T follicular helper cell (primary cell): Measurements from ENCODE around the gene UTP3.
"Not testable (repeated sequence)": the region's sequence is repeated elsewhere in the genome, so short reads cannot be mapped to it uniquely, and the experiment has no call there.

Experiments used
- DNase-seq: peaks from one replicate; pipeline ENCODE4 v3.0.0-alpha.2; 2020; ENCODE audit warnings: low read depth

UTP3 gene

GRCh38 chr4:70682142-70682541 lies 6.2 kb upstream of the UTP3 start:
- DNase-seq: not testable (repeated sequence)

- DNase-seq: no peak
These were observed 940 bp upstream of the UTP3 start for GRCh38 chr4:70687392-70687791.

- DNase-seq: no peak
These were observed 481 bp downstream of the UTP3 start for GRCh38 chr4:70688795-70689231.

- no peak for DNase-seq
These were observed 3.3 kb downstream of the UTP3 start for GRCh38 chr4:70691661-70692060.

GRCh38 chr4:70694633-70695032 lies 6.3 kb downstream of the UTP3 start:
- not testable (repeated sequence) for DNase-seq

GRCh38 chr4:70698435-70698834 lies 10.1 kb downstream of the UTP3 start:
- not testable (repeated sequence) for DNase-seq

- DNase-seq: no peak
These were observed 12.4 kb downstream of the UTP3 start for GRCh38 chr4:70700712-70701111.

- no peak for DNase-seq
These were observed 12.9 kb downstream of the UTP3 start for GRCh38 chr4:70701271-70701670.

- not testable (repeated sequence) for DNase-seq
These were observed 14.3 kb downstream of the UTP3 start for GRCh38 chr4:70702592-70702991.

GRCh38 chr4:70703619-70704214 lies 15.4 kb downstream of the UTP3 start:
- DNase-seq: no peak

- DNase-seq: peak; percentile 46
These were observed 16.0 kb downstream of the UTP3 start for GRCh38 chr4:70704215-70704930.

- DNase-seq: peak; percentile 16
These were observed 16.5 kb downstream of the UTP3 start for GRCh38 chr4:70704931-70705182.

GRCh38 chr4:70705183-70706043 lies 17.1 kb downstream of the UTP3 start:
- peak; percentile 66 for DNase-seq

- DNase-seq: no peak
These were observed 17.7 kb downstream of the UTP3 start for GRCh38 chr4:70706044-70706461.

GRCh38 chr4:70706516-70706915 lies 18.2 kb downstream of the UTP3 start:
- no peak for DNase-seq

GRCh38 chr4:70709611-70710205 lies 21.4 kb downstream of the UTP3 start:
- no peak for DNase-seq

GRCh38 chr4:70711599-70711998 lies 23.3 kb downstream of the UTP3 start:
- DNase-seq: no peak

- no peak for DNase-seq
These were observed 23.8 kb downstream of the UTP3 start for GRCh38 chr4:70712150-70712549.

- DNase-seq: no peak
These were observed 24.5 kb downstream of the UTP3 start for GRCh38 chr4:70712604-70713452.

- DNase-seq: no peak
These were observed 25.2 kb downstream of the UTP3 start for GRCh38 chr4:70713453-70714078.
